Measurements from ENCODE around the gene RABL6.
"Not testable (repeated sequence)": the region's sequence is repeated elsewhere in the genome, so short reads cannot be mapped to it uniquely, and the experiment has no call there.

RABL6 gene

DNA sequence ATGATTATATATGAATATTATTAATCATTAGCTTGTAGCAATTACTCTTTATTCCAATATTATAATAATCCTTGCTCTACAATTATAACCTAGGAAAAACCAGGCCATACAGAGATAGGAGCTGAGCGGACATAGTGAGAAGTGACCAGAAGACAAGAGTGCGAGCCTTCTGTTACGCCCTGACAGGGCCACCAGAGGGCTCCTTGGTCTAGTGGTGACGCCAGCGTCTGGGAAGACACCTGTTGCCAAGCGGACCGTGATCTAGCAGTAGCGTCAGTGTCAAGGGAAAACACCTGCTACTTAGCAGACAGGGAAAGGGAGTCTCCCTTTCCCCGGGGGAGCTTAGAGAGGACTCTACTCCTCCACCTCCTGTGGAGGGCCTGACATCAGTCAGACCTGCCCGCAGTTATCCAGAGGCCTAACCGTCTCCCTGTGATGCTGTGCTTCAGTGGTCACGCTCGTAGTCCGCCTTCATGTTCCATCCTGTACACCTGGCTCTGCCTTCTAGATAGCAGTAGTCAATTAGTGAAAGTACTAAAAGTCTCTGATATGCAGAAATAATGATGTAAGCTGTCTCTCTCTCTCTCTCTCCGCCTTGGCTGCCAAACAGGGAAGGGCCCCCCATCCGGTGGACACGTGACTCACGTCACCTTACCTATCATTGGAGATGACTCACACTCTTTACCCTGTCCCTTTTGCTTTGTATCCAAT, 41.2 kb upstream of the RABL6 start:
- H3K4me3 ChIP-seq (ENCODE audit: low read depth, low read length); DNase-seq (ENCODE audit: low read depth): not testable (repeated sequence)
- in situ Hi-C loops (cut with HindIII; ENCODE audit: low sequenced_read_pairs), result loop anchor here (5.0 kb wide), 1 partner anchor 54 kb away; the partner anchor contains the start of gene DIPK1B
- TF ChIP-seq, protein P1, sequence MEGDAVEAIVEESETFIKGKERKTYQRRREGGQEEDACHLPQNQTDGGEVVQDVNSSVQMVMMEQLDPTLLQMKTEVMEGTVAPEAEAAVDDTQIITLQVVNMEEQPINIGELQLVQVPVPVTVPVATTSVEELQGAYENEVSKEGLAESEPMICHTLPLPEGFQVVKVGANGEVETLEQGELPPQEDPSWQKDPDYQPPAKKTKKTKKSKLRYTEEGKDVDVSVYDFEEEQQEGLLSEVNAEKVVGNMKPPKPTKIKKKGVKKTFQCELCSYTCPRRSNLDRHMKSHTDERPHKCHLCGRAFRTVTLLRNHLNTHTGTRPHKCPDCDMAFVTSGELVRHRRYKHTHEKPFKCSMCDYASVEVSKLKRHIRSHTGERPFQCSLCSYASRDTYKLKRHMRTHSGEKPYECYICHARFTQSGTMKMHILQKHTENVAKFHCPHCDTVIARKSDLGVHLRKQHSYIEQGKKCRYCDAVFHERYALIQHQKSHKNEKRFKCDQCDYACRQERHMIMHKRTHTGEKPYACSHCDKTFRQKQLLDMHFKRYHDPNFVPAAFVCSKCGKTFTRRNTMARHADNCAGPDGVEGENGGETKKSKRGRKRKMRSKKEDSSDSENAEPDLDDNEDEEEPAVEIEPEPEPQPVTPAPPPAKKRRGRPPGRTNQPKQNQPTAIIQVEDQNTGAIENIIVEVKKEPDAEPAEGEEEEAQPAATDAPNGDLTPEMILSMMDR (IDR thresholded peaks at IDR 0.05; ENCODE audit: low read depth, low read length, missing control alignments), result peak; percentile 33

DNA sequence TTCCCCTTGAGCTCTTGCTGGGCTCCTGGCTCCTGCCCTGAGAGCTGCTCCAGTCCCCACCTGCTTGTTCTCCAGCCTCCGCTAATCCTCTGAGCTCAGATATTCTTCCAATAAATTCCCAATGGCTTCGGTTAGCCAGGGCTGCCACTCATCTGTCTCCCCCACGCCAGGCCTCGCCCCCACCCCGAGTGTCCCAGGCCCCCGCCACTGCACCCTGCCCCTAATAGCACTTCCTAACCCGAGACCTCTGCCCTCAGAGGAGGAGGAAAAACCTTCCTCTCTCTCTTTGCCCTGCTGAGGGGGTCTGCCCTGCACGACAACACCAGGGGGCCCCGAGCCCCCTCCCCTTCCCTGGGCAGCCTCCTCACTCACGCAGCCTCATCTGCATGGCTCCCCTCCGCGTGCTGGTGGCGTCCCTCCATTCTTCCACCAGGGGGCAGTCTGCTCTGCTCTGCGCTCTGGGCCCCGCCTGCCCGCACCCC, 38.0 kb upstream of the RABL6 start:
- TF ChIP-seq, protein P1 (IDR thresholded peaks at IDR 0.05; ENCODE audit: low read depth, low read length, missing control alignments), result peak; percentile 55
- in situ Hi-C loops (cut with HindIII; ENCODE audit: low sequenced_read_pairs), result loop anchor here (5.0 kb wide), 1 partner anchor 57 kb away; the partner anchor contains the start of gene DIPK1B
- no peak for DNase-seq (ENCODE audit: low read depth)
- no peak overlapping the region for H3K4me3 ChIP-seq (ENCODE audit: low read depth, low read length)

DNA sequence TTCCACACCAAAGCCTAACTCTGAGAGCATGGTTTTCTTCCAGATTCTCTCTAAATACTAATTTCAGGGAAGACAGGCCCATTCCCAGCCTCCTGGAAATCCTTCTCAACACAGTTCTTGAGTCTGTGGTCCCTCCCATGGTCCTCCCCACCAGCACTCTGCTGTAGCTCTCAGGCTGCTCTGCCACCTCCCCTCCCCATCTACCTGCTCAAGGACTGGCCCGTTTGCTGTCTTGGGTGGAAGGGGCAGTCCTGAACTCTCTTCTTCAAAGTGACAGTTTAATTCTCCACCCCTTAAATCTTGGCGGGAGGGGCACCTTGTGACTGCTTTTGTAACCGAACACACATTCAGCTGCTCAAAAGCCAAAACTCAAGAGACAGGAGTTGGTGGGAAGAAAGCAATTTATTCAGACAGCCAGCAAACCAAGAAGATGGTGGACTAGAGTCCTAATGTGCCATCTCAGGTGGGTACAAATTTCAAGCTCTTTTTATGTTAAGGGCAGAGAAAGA, 35.8 kb upstream of the RABL6 start:
- DNase-seq (ENCODE audit: low read depth), result no peak
- no peak overlapping the region for H3K4me3 ChIP-seq (ENCODE audit: low read depth, low read length)
- TF ChIP-seq, protein P1 (IDR thresholded peaks at IDR 0.05; ENCODE audit: low read depth, low read length, missing control alignments), result no peak
- in situ Hi-C loops (cut with HindIII; ENCODE audit: low sequenced_read_pairs), result no loop called here

DNA sequence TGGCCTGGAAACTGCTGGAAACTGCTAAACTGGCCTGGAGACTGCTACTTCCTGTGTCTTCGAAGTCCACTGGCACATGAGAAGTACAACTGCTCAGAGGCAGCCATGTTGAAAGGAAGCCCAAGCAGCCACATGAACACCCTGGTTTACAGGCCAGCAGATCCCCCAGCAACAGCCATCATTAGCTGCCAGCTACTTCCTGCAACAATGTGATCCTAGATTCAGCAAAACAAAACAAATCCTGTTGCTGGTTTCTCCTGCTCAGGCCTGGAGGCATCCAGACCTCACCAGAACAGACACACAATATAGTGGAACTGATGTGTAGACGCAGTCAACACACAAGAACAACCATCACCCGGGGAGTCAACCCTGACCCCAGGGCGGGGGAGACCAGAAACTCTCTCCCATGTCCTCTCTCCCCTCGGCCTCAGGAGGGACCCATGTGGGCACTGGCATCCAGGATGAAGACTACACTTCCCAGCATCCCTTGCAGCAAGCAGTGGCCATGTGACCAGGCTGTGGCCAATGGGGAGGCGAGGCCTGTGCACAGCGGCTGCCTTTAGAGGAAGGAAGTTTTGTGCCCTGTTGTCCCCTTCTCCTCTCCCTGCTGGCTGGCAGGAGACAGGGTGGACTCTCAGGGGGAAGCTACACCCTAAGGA, 34.2 kb upstream of the RABL6 start:
- TF ChIP-seq, protein P1 (IDR thresholded peaks at IDR 0.05; ENCODE audit: low read depth, low read length, missing control alignments), result no peak
- DNase-seq (ENCODE audit: low read depth), result no peak
- in situ Hi-C loops (cut with HindIII; ENCODE audit: low sequenced_read_pairs), result no loop called here
- no peak overlapping the region for H3K4me3 ChIP-seq (ENCODE audit: low read depth, low read length)

DNA sequence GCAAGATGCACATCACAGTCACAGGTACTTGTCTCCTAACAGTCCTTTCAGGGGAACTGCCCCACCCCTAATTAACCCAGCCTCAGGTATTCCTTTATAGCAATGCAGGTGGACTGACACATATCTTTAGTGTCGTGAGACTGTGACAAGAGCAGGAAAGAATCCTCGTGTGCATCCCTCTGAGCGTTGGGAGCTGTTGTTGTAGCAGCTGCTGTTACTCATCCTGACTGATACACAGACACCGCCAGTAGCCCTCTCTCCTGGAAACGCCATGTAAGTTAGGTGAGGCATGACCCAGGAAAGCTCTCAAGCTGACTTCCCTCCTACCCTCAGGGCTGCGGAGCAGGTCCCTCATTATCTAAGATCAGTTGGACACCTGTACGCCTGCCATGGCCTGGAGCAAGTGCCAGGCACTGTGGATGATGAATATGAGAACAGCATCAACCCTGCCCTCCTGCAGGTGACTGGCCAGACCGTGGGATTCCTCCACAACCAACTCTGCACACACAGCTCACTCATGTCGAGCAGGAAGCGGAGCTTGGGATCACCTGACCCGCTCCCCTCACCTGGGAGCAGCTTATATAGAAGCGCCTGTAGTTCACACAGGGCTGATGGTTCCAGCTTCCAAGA, 33.2 kb upstream of the RABL6 start:
- TF ChIP-seq, protein P1 (IDR thresholded peaks at IDR 0.05; ENCODE audit: low read depth, low read length, missing control alignments), result no peak
- DNase-seq (ENCODE audit: low read depth), result no peak
- no peak overlapping the region for H3K4me3 ChIP-seq (ENCODE audit: low read depth, low read length)
- in situ Hi-C loops (cut with HindIII; ENCODE audit: low sequenced_read_pairs), result loop anchor here (25.0 kb wide), 1 partner anchor 263 kb away; the partner anchor contains the start of genes ABCA2, FUT7 and NPDC1

DNA sequence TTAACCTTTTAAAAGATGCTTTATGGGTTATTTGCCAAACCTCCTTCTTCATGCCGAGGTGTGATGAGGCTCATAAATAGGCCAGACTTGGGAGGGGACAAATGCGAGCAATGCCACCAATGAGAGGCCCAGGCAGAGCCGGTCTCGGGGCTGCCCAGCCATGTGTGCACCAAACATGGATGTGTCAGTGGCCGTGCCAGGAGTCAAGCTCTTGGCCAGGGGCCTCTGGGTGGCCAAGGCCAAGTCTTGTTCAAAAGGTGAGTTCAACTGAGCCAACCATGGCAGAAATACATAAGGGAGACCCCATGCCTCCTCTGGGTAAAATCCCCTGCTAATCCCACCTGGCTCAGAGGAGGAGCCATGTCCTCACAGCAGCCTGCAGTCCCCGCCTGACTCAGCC, 32.6 kb upstream of the RABL6 start:
- DNase-seq (ENCODE audit: low read depth), result no peak
- TF ChIP-seq, protein P1 (IDR thresholded peaks at IDR 0.05; ENCODE audit: low read depth, low read length, missing control alignments), result no peak
- in situ Hi-C loops (cut with HindIII; ENCODE audit: low sequenced_read_pairs), result loop anchor here (25.0 kb wide), 1 partner anchor 262 kb away; the partner anchor contains the start of genes ABCA2, FUT7 and NPDC1
- H3K4me3 ChIP-seq (ENCODE audit: low read depth, low read length), result no peak overlapping the region

All from astrocyte of the cerebellum (primary cell).